GM23338 (cell line): ENCODE measurements around the gene MAP3K6. TPM values are rescaled to one million over a fixed set of nuclear protein-coding genes. Genes with fewer than 3 reads are reported as not detected.

ENCODE experiments used
- ATAC-seq: fragments of 200-7000 bp; cut with Tn5 transposase; 3 replicates; pipeline ENCODE4 v1.9.1; 2020
- DNase-seq: peaks from one replicate; pipeline ENCODE4 v3.0.0-alpha.2; 2015; ENCODE audit warnings: low spot score
- H2AFZ ChIP-seq: fragments of 200-600 bp; sonication (generic); 2 replicates; pipeline ENCODE4 v1.8.0; 2016; ENCODE audit warnings: antibody characterized with exemption, mild to moderate bottlenecking, moderate library complexity
- H3F3A ChIP-seq: fragments of 200-600 bp; sonication (generic); replicated peaks from 2 replicates; pipeline ENCODE4 v1.8.0; 2017; ENCODE audit warnings: antibody characterized with exemption, mixed run types, low read depth
- H3K27ac ChIP-seq: fragments of 200-600 bp; sonication (generic); 2 replicates; pipeline ENCODE4 v1.6.1; 2016; ENCODE audit warnings: low read depth
- H3K27me3 ChIP-seq: fragments of 200-600 bp; sonication (generic); 2 replicates; pipeline ENCODE4 v1.8.0; 2016; ENCODE audit warnings: mild to moderate bottlenecking, mixed run types, moderate library complexity; ENCODE audit not compliant: insufficient read depth
- H3K36me3 ChIP-seq: fragments of 200-600 bp; sonication (generic); 2 replicates; pipeline ENCODE4 v1.8.0; 2016; ENCODE audit warnings: mild to moderate bottlenecking; ENCODE audit not compliant: insufficient read depth
- H3K4me1 ChIP-seq: fragments of 200-600 bp; sonication (generic); 2 replicates; pipeline ENCODE4 v1.8.0; 2016; ENCODE audit warnings: mild to moderate bottlenecking, moderate library complexity; ENCODE audit not compliant: insufficient read depth
- H3K4me2 ChIP-seq: fragments of 200-600 bp; sonication (generic); 2 replicates; pipeline ENCODE4 v1.7.1; 2017; ENCODE audit warnings: mixed run types
- H3K4me3 ChIP-seq: fragments of 200-600 bp; sonication (generic); 2 replicates; pipeline ENCODE4 v1.6.1; 2016; ENCODE audit warnings: mixed run types
- H3K79me2 ChIP-seq: fragments of 200-600 bp; sonication (generic); replicated peaks from 2 replicates; pipeline ENCODE4 v1.8.0; 2017; ENCODE audit warnings: mild to moderate bottlenecking; ENCODE audit not compliant: insufficient read depth
- H3K9me2 ChIP-seq: fragments of 200-600 bp; sonication (generic); 2 replicates; pipeline ENCODE4 v1.8.0; 2017; ENCODE audit not compliant: insufficient read depth
- H4K20me1 ChIP-seq: fragments of 200-600 bp; sonication (generic); replicated peaks from 2 replicates; pipeline ENCODE4 v1.8.0; 2017; ENCODE audit warnings: mild to moderate bottlenecking; ENCODE audit not compliant: insufficient read depth
- H3K27ac Mint-ChIP-seq: 2 replicates; pipeline ENCODE4 v1.8.0; 2020; ENCODE audit warnings: inconsistent platforms, mild to moderate bottlenecking, moderate library complexity, mixed read lengths
- H3K27me3 Mint-ChIP-seq: 3 replicates; pipeline ENCODE4 v1.8.0; 2022; ENCODE audit warnings: low read depth, mild to moderate bottlenecking, moderate library complexity, mixed read lengths, inconsistent platforms; ENCODE audit not compliant: insufficient read depth, poor library complexity
- H3K36me3 Mint-ChIP-seq: 3 replicates; pipeline ENCODE4 v1.8.0; 2021; ENCODE audit warnings: low read depth, mild to moderate bottlenecking, inconsistent platforms, moderate library complexity, mixed read lengths
- H3K4me1 Mint-ChIP-seq: 3 replicates; pipeline ENCODE4 v1.8.0; 2020; ENCODE audit warnings: mild to moderate bottlenecking, inconsistent platforms, mixed read lengths
- H3K4me3 Mint-ChIP-seq: 3 replicates; pipeline ENCODE4 v1.8.0; 2021; ENCODE audit warnings: moderate library complexity, mild to moderate bottlenecking, inconsistent platforms, mixed read lengths
- H3K9me3 Mint-ChIP-seq: 3 replicates; pipeline ENCODE4 v1.8.0; 2020; ENCODE audit warnings: moderate library complexity, mild to moderate bottlenecking, inconsistent platforms, mixed read lengths
- EZH2 ChIP-seq: fragments of 200-600 bp; sonication (generic); IDR thresholded peaks from one replicate; pipeline ENCODE4 v1.8.0; 2017; ENCODE audit warnings: antibody characterized with exemption, mild to moderate bottlenecking, low read depth; ENCODE audit not compliant: unreplicated experiment
- EZH2phosphoT487 ChIP-seq: fragments of 200-600 bp; sonication (generic); IDR thresholded peaks from one replicate; pipeline ENCODE4 v1.8.1; 2018; ENCODE audit warnings: antibody characterized with exemption; ENCODE audit not compliant: unreplicated experiment
- JUNB ChIP-seq: IDR thresholded peaks from one replicate; pipeline ENCODE4 v1.6.1; 2016; ENCODE audit warnings: antibody characterized with exemption; ENCODE audit not compliant: unreplicated experiment
- POLR2AphosphoS5 ChIP-seq: IDR thresholded peaks from 2 replicates; pipeline ENCODE4 v1.6.1; 2016; ENCODE audit warnings: antibody characterized with exemption, low read depth
- STAT1 ChIP-seq: IDR thresholded peaks from one replicate; pipeline ENCODE4 v1.6.1; 2016; ENCODE audit warnings: antibody characterized with exemption; ENCODE audit not compliant: unreplicated experiment
- ZNF114 ChIP-seq: fragments of 250-450 bp; sonication (Bioruptor Pico); IDR thresholded peaks from 2 replicates; pipeline ENCODE4 v1.5.0; 2020; ENCODE audit warnings: mild to moderate bottlenecking, moderate library complexity
- polyA plus RNA-seq: library from polyadenylated mRNA; unstranded; fragments of >200 nt; fragmentation: Nextera tagmentation; extraction: Ambion mirVana; gene quantifications from 2 replicates; pipeline ENCODE4 v1.2.1, GENCODE V29; 2016
- total RNA-seq: library from RNA; depleted of rRNA; stranded (reverse); fragments of >200 nt; shearing (Covaris generic); gene quantifications from 2 replicates; pipeline ENCODE4 v1.2.3, GENCODE V29; 2014
- TF ChIP-seq, protein P1 (sequence below): IDR thresholded peaks from one replicate; pipeline ENCODE4 v1.6.1; 2018; ENCODE audit warnings: antibody characterized with exemption; ENCODE audit not compliant: unreplicated experiment
- TF ChIP-seq, protein P2 (sequence below), 2 experiments: fragments of 200-600 bp in 1 of 2; sonication (generic) in 1 of 2; conservative IDR thresholded peaks; 2 replicates each; pipeline versions ENCODE4 v1.5.1 to v1.6.1; 2016 to 2017; ENCODE audit warnings: antibody characterized with exemption in 2 of 2, low read depth in 2 of 2, mild to moderate bottlenecking in 2 of 2, moderate library complexity in 1 of 2

The MAP3K6 gene
- total and polyA plus RNA-seq, 2 experiments from 2014 or later: 8.2 to 10.6 TPM

DNA sequence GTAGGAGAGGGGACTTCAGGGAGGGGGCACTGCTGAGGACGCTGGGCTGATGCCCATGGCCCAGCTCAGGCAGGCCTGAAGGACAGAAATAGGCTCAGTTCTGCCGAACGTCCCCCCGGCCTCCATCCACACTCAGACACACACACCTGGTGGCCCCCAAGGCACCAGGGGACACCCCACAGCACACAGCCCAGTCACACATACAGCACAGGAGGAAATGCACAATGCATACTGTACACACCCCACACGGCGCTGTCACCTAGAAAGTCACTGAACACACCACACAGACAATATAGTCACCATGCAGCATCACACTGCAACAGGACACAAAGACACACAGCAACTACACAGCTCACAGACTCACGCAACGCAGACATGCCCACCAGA, 24.4 kb downstream of the MAP3K6 start (continued):
- no peak for TF ChIP-seq EZH2
- TF ChIP-seq, protein P1, sequence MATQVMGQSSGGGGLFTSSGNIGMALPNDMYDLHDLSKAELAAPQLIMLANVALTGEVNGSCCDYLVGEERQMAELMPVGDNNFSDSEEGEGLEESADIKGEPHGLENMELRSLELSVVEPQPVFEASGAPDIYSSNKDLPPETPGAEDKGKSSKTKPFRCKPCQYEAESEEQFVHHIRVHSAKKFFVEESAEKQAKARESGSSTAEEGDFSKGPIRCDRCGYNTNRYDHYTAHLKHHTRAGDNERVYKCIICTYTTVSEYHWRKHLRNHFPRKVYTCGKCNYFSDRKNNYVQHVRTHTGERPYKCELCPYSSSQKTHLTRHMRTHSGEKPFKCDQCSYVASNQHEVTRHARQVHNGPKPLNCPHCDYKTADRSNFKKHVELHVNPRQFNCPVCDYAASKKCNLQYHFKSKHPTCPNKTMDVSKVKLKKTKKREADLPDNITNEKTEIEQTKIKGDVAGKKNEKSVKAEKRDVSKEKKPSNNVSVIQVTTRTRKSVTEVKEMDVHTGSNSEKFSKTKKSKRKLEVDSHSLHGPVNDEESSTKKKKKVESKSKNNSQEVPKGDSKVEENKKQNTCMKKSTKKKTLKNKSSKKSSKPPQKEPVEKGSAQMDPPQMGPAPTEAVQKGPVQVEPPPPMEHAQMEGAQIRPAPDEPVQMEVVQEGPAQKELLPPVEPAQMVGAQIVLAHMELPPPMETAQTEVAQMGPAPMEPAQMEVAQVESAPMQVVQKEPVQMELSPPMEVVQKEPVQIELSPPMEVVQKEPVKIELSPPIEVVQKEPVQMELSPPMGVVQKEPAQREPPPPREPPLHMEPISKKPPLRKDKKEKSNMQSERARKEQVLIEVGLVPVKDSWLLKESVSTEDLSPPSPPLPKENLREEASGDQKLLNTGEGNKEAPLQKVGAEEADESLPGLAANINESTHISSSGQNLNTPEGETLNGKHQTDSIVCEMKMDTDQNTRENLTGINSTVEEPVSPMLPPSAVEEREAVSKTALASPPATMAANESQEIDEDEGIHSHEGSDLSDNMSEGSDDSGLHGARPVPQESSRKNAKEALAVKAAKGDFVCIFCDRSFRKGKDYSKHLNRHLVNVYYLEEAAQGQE: no peak
- no peak for TF ChIP-seq ZNF114
- no peak for TF ChIP-seq POLR2AphosphoS5
- no peak for TF ChIP-seq STAT1

- no peaks in the 10 kb centered on the region for H3K79me2 ChIP-seq
- Mint-ChIP-seq H3K27ac (peak within 1 kb of the TSS; percentile 41; the same call in 1 of the 2 replicates), H3K27me3 (peaks cover 15% of the 10 kb centered on the region), H3K9me3 (no peaks in the 10 kb centered on the region; the same call in 2 of the 3 replicates), H3K4me1 (peaks cover 32% of the 10 kb centered on the region), H3K36me3 (peaks cover 7% of the 10 kb centered on the region; the same call in 2 of the 3 replicates), H3K4me3 (peak within 1 kb of the TSS; percentile 76)
- H4K20me1 ChIP-seq: no peaks in the 10 kb centered on the region
- H3K36me3 ChIP-seq: no peaks in the 10 kb centered on the region
- peaks cover 17% of the 10 kb centered on the region; the same call in 1 of the 2 replicates for H3K4me1 ChIP-seq
- DNase-seq: peak; percentile 80
- peak within 1 kb of the TSS; percentile 55 for H3K4me3 ChIP-seq
- H3K27ac ChIP-seq: no peak within 1 kb of the TSS
- no peaks in the 10 kb centered on the region for H3K9me2 ChIP-seq
- TF ChIP-seq JUNB (no peak), POLR2AphosphoS5 (peak; percentile 43)
- H2AFZ ChIP-seq: no peak within 1 kb of the TSS
- H3K4me2 ChIP-seq: peak within 1 kb of the TSS; percentile 83
- ATAC-seq: peak; percentile 88
- peaks cover 5% of the 10 kb centered on the region; the same call in 1 of the 2 replicates for H3F3A ChIP-seq
- H3K27me3 ChIP-seq: no peaks in the 10 kb centered on the region
Observed at GRCh38 chr1:27341525-27342252, 25.1 kb downstream of the MAP3K6 start, which contains the start of gene SYTL1. SYTL1 (plus strand) TSS chr1:27342022; CDS start chr1:27345335, 3,313 bp downstream.

GRCh38 chr1:27339213-27339612, 27.5 kb downstream of the MAP3K6 start:
- H3K27me3 ChIP-seq: no peaks in the 10 kb centered on the region
- ATAC-seq (no peak), DNase-seq (no peak)
- no peak overlapping the region for H3K4me2 ChIP-seq
- H3K27ac ChIP-seq: no peak overlapping the region
- H3K4me1 ChIP-seq: peaks cover 17% of the 10 kb centered on the region; the same call in 1 of the 2 replicates
- H3K4me3 Mint-ChIP-seq: no peak overlapping the region
- no peaks in the 10 kb centered on the region for H3K79me2 ChIP-seq
- TF ChIP-seq EZH2phosphoT487 (no peak), JUNB (no peak)
- TF ChIP-seq, protein P2, sequence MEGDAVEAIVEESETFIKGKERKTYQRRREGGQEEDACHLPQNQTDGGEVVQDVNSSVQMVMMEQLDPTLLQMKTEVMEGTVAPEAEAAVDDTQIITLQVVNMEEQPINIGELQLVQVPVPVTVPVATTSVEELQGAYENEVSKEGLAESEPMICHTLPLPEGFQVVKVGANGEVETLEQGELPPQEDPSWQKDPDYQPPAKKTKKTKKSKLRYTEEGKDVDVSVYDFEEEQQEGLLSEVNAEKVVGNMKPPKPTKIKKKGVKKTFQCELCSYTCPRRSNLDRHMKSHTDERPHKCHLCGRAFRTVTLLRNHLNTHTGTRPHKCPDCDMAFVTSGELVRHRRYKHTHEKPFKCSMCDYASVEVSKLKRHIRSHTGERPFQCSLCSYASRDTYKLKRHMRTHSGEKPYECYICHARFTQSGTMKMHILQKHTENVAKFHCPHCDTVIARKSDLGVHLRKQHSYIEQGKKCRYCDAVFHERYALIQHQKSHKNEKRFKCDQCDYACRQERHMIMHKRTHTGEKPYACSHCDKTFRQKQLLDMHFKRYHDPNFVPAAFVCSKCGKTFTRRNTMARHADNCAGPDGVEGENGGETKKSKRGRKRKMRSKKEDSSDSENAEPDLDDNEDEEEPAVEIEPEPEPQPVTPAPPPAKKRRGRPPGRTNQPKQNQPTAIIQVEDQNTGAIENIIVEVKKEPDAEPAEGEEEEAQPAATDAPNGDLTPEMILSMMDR (conservative IDR thresholded peaks at IDR 0.05; ENCODE audit: low read depth in 2 of 2): no peak
- TF ChIP-seq, protein P1: no peak
- H3F3A ChIP-seq: peaks cover 5% of the 10 kb centered on the region; the same call in 1 of the 2 replicates
- no peaks in the 10 kb centered on the region; the same call in 1 of the 2 replicates for H3K36me3 ChIP-seq
- H4K20me1 ChIP-seq: no peaks in the 10 kb centered on the region
- H3K9me2 ChIP-seq: no peaks in the 10 kb centered on the region
- no peak overlapping the region; the same call in 1 of the 2 replicates for H3K27ac Mint-ChIP-seq
- H3K9me3 Mint-ChIP-seq: no peaks in the 10 kb centered on the region
- H2AFZ ChIP-seq: no peak overlapping the region
- H3K36me3 Mint-ChIP-seq: peaks cover 19% of the 10 kb centered on the region
- no peak overlapping the region for H3K4me3 ChIP-seq
- H3K4me1 Mint-ChIP-seq: peaks cover 32% of the 10 kb centered on the region
- H3K27me3 Mint-ChIP-seq: peaks cover 15% of the 10 kb centered on the region
